Loucy (cell line): Measurements from ENCODE around the gene PATZ1.

Experiments
- H2AFZ ChIP-seq: fragments of 200-600 bp; sonication (generic); 2 replicates; pipeline ENCODE4 v1.6.0; 2016; ENCODE audit warnings: antibody characterized with exemption, mild to moderate bottlenecking, low read length, moderate library complexity
- H3F3A ChIP-seq: fragments of 200-600 bp; 2 replicates; pipeline ENCODE4 v1.6.0; 2016; ENCODE audit warnings: antibody characterized with exemption, low read depth, mild to moderate bottlenecking
- H3K27me3 ChIP-seq: fragments of 200-600 bp; sonication (generic); 2 replicates; pipeline ENCODE4 v1.6.1; 2014; ENCODE audit warnings: low read length, mild to moderate bottlenecking; ENCODE audit not compliant: insufficient read depth, poor library complexity, severe bottlenecking
- H3K36me3 ChIP-seq: fragments of 200-600 bp; sonication (generic); 2 replicates; pipeline ENCODE4 v1.6.1; 2016; ENCODE audit warnings: low read length; ENCODE audit not compliant: insufficient read depth
- H3K4me1 ChIP-seq: fragments of 200-600 bp; sonication (generic); 2 replicates; pipeline ENCODE4 v1.5.1; 2014; ENCODE audit warnings: low read length, mild to moderate bottlenecking; ENCODE audit not compliant: insufficient read depth, poor library complexity, severe bottlenecking
- H3K4me2 ChIP-seq: fragments of 200-600 bp; sonication (generic); 2 replicates; pipeline ENCODE4 v1.6.0; 2014; ENCODE audit warnings: antibody characterized with exemption, low read length, low read depth, mild to moderate bottlenecking; ENCODE audit not compliant: poor library complexity, severe bottlenecking
- H3K4me3 ChIP-seq: fragments of 200-600 bp; sonication (generic); 2 replicates; pipeline ENCODE4 v1.5.1; 2014; ENCODE audit warnings: low read length, mild to moderate bottlenecking, mixed read lengths; ENCODE audit not compliant: poor library complexity, severe bottlenecking
- H3K79me2 ChIP-seq: fragments of 200-600 bp; sonication (generic); 2 replicates; pipeline ENCODE4 v1.6.1; 2014; ENCODE audit warnings: low read length; ENCODE audit not compliant: insufficient read depth
- H3K9ac ChIP-seq: fragments of 200-600 bp; sonication (generic); 2 replicates; pipeline ENCODE4 v1.6.0; 2014; ENCODE audit warnings: mild to moderate bottlenecking, low read depth, low read length, moderate library complexity; ENCODE audit not compliant: poor library complexity, severe bottlenecking
- H3K9me2 ChIP-seq: fragments of 200-600 bp; sonication (generic); replicated peaks from 2 replicates; pipeline ENCODE4 v1.6.1; 2016; ENCODE audit warnings: low read depth, low read length, mixed read lengths
- H3K9me3 ChIP-seq: fragments of 200-600 bp; sonication (generic); 2 replicates; pipeline ENCODE4 v1.6.1; 2014; ENCODE audit warnings: mild to moderate bottlenecking, antibody characterized with exemption, low read length, low read depth; ENCODE audit not compliant: insufficient read depth
- H4K20me1 ChIP-seq: fragments of 200-600 bp; sonication (generic); 2 replicates; pipeline ENCODE4 v1.6.0; 2014; ENCODE audit warnings: antibody characterized with exemption, low read length, mild to moderate bottlenecking; ENCODE audit not compliant: insufficient read depth, poor library complexity, severe bottlenecking
- EZH2phosphoT487 ChIP-seq: fragments of 200-600 bp; IDR thresholded peaks from 2 replicates; pipeline ENCODE4 v1.6.1; 2018; ENCODE audit warnings: antibody characterized with exemption, mild to moderate bottlenecking, moderate library complexity, borderline replicate concordance
- TF ChIP-seq, protein P1 (sequence below): fragments of 200-600 bp; sonication (generic); conservative IDR thresholded peaks from 2 replicates; pipeline ENCODE4 v1.5.1; 2014; ENCODE audit warnings: mild to moderate bottlenecking, antibody characterized with exemption, low read length

The PATZ1 gene

GRCh38 chr22:31278151-31278621, 68.0 kb downstream of the PATZ1 start:
- TF ChIP-seq, protein P1, sequence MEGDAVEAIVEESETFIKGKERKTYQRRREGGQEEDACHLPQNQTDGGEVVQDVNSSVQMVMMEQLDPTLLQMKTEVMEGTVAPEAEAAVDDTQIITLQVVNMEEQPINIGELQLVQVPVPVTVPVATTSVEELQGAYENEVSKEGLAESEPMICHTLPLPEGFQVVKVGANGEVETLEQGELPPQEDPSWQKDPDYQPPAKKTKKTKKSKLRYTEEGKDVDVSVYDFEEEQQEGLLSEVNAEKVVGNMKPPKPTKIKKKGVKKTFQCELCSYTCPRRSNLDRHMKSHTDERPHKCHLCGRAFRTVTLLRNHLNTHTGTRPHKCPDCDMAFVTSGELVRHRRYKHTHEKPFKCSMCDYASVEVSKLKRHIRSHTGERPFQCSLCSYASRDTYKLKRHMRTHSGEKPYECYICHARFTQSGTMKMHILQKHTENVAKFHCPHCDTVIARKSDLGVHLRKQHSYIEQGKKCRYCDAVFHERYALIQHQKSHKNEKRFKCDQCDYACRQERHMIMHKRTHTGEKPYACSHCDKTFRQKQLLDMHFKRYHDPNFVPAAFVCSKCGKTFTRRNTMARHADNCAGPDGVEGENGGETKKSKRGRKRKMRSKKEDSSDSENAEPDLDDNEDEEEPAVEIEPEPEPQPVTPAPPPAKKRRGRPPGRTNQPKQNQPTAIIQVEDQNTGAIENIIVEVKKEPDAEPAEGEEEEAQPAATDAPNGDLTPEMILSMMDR, result no peak
- TF ChIP-seq EZH2phosphoT487, result no peak
- Histone ChIP-seq H3K9me3 (no peaks in the 10 kb centered on the region), H4K20me1 (no peaks in the 10 kb centered on the region), H3K36me3 (peaks cover 61% of the 10 kb centered on the region; the same call in 1 of the 2 replicates), H2AFZ (no peak overlapping the region), H3K4me1 (no peaks in the 10 kb centered on the region), H3K4me3 (no peak overlapping the region), H3F3A (no peaks in the 10 kb centered on the region), H3K4me2 (no peak overlapping the region), H3K79me2 (no peaks in the 10 kb centered on the region), H3K27me3 (no peaks in the 10 kb centered on the region), H3K9ac (no peak overlapping the region), H3K9me2 (no peaks in the 10 kb centered on the region)

GRCh38 chr22:31277741-31278140, 68.4 kb downstream of the PATZ1 start:
- Histone ChIP-seq H3K79me2 (no peaks in the 10 kb centered on the region), H3K9me2 (no peaks in the 10 kb centered on the region), H3K4me1 (no peaks in the 10 kb centered on the region), H3K36me3 (peaks cover 62% of the 10 kb centered on the region; the same call in 1 of the 2 replicates), H3F3A (no peaks in the 10 kb centered on the region), H3K4me3 (no peak overlapping the region), H3K9me3 (no peaks in the 10 kb centered on the region), H3K9ac (no peak overlapping the region), H3K4me2 (no peak overlapping the region), H3K27me3 (no peaks in the 10 kb centered on the region), H2AFZ (no peak overlapping the region), H4K20me1 (no peaks in the 10 kb centered on the region)
- no peak for TF ChIP-seq EZH2phosphoT487
- TF ChIP-seq, protein P1, result no peak

DNA sequence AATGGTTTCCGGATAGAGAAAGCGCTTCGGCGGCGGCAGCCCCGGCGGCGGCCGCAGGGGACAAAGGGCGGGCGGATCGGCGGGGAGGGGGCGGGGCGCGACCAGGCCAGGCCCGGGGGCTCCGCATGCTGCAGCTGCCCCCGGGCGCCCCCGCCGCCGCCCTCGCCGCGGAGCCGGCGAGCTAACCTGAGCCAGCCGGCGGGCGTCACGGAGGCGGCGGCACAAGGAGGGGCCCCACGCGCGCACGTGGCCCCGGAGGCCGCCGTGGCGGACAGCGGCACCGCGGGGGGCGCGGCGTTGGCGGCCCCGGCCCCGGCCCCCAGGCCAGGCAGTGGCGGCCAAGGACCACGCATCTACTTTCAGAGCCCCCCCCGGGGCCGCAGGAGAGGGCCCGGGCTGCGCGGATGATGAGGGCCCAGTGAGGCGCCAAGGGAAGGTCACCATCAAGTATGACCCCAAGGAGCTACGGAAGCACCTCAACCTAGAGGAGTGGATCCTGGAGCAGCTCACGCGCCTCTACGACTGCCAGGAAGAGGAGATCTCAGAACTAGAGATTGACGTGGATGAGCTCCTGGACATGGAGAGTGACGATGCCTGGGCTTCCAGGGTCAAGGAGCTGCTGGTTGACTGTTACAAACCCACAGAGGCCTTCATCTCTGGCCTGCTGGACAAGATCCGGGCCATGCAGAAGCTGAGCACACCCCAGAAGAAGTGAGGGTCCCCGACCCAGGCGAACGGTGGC, 69.5 kb downstream of the PATZ1 start:
- TF ChIP-seq, protein P1, result no peak
- TF ChIP-seq EZH2phosphoT487, result no peak
- Histone ChIP-seq H3F3A (no peaks in the 10 kb centered on the region), H2AFZ (no peak overlapping the region), H3K9me2 (no peaks in the 10 kb centered on the region), H3K27me3 (no peaks in the 10 kb centered on the region), H3K4me2 (no peak overlapping the region), H3K36me3 (peaks cover 58% of the 10 kb centered on the region; the same call in 1 of the 2 replicates), H3K4me3 (no peak overlapping the region), H3K79me2 (no peaks in the 10 kb centered on the region), H3K9ac (no peak overlapping the region), H4K20me1 (no peaks in the 10 kb centered on the region), H3K4me1 (no peaks in the 10 kb centered on the region), H3K9me3 (no peaks in the 10 kb centered on the region)
